NCI-H345 treated with DMSO at 0.1 percent for 48 hours (cell line): ENCODE results near the gene MT1B.
A peak's percentile ranks its signal among the peaks of the same experiment; 100 is the strongest.
"Not testable (repeated sequence)": the region's sequence is repeated elsewhere in the genome, so short reads cannot be mapped to it uniquely, and the experiment has no call there.

Experiments used
- DNase-seq: peaks from one replicate; lab custom pipeline; 2025; ENCODE audit not compliant: unreplicated experiment; lab: John Stamatoyannopoulos, UW

The MT1B gene

DNA sequence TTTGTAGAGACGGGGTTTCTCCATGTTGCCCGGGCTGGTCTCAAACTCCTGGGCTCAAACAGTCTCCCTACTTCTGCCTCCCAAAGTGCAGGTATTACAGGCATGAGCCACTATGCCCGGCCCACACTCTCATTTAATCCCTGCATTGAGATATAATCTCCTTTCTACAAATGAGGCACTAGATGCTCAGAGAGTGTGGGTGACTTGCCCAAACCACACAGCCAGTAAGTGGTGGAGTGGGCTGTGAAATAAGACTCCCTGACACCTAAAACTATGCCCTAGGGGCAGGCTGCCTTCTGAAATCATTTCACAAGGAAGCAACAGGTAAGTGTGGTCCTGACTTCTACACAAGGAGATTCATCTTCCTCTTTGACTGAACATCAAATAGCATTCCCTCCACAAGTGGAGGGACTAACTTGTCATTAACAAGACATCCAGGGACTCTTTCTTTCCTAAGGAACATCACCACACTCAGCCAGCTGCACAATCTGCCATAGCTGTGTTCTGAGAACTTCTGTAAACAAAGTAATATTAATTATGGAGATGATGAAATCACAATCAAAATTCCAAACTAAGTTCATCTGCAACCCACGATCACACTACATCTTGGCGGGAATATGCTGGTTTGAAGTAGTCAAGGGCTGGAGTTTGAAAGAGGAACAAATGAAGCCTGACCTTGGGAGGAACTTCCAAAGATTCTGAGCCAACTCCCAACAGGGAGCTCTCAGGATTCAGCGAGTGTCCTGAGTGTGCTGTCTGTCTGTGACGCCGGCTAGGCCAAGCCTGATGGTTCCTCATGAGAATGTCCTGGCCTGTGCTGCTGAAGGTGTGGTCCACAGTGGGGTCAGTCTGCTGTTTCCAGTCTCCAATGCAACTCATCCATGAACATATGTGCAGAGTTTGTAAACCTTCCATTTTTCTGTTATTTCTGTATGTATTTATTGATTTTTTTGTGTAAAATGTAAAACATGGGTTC, 13.9 kb downstream of the MT1B start:
- DNase-seq: not testable (repeated sequence)

DNA sequence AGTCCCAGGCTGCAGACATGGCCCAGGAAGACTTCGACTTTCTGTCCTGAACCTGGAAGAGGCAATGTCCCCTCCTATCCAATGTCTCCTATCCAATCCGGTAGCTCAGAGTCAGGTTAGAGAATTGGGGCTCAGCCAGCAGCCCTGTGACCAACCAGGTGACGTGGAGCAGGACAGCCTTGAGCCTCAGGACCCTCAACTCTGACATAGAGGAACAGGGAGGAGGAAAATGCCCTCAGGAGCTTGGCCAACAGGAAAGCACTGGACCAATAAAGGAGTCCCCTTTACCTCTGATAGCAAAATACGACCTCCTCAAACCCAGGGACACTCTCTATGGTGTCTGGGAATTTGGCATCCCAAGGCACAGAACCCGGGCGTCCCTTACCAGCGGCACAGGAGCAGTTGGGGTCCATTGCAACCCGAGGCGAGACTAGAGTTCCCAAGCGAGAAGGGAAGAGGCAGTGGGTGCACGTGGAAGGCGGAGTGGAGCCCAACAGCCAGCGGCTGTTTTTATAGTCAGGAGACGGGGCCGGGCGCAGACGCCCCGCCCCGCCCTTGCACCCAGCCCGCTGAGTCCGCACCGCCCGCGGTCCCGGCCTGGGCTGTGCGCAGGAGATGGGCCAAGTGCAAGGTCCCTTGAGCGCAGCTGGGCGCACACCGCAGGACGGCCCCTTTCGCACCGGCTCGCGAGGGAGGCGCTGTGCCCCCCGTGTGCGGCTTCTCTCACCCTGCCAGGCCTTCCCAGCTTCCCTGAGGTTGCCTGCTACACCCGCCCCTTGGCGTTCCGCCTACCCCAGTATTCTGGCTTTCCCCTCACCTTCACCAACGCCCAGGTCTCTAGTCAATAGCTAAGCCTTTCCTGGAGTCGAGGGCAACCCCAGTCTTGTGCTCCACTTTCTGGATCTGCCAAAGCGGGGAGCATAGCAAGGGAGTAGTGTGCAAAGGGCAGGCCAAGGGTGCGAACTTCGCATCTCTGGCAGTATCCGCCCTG, 16.2 kb downstream of the MT1B start, which contains the start of gene MT1G:
TSS of gene MT1G (minus strand) at position 485 of the 991 bp plus-strand sequence. CDS start at position 413, 72 bp downstream.
- no peak for DNase-seq

DNA sequence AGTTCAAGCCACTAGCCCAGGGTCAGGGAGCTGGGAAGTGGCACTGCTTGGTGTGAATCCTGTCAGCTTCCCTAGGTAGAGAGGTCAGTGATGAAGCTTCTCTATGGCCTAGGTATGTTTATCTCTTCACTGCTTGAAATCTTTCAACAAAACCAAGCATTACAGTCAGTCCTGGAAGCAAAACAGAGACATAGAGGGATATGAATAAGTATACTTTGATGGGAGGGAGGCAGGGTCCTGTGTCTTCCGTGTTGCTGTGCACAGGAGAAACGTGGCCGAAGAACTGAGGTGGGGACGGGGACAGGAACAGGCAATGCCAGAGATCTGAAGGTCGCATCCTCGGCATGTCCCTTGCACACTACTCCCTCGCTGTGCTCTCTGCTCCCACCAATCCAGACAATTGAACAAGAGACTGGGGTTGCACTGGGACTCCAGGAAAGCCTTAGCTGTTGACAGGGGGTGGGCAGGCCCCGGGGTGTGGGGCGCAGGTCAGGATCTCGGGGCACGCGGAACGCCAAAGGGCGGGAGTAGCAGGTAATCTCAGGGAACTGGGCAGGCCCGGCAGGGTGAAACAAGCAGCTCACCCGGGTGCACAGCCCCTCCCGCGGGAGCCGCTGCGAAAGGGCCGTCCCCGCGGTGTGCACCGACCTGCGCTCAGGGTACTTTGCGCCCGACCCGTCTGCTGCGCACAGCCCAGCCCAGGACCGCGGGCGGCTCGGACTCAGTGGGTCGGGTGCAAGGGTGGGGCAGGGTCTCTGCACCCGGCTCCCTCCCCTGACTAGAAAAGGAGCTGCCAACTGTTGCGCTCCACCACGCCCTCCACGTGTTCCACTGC, 17.5 kb downstream of the MT1B start, which contains the start of gene MT1H:
TSS of gene MT1H (plus strand) at position 810 of the 835 bp plus-strand sequence. CDS start 71 bp downstream, outside the sequence.
- no peak for DNase-seq

GRCh38 chr16:56669840-56670619, 18.3 kb downstream of the MT1B start:
- DNase-seq: no peak

GRCh38 chr16:56670620-56670934, 18.9 kb downstream of the MT1B start:
- DNase-seq: no peak

DNA sequence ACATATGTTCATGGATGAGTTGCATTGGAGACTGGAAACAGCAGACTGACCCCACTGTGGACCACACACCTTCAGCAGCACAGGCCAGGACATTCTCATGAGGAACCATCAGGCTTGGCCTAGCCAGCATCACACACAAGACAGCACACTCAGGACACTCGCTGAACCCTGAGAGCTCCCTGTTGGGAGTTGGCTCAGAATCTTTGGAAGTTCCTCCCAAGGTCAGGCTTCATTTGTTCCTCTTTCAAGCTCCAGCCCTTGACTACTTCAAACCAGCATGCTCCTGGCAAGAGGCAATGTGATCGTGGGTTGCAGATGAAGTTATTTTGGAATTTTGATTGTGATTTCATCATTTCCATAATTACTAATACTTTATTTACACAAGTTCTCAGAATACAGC, 20.0 kb downstream of the MT1B start:
- not testable (repeated sequence) for DNase-seq

GRCh38 chr16:56672171-56672570, 20.5 kb downstream of the MT1B start:
- DNase-seq: not testable (repeated sequence)

DNA sequence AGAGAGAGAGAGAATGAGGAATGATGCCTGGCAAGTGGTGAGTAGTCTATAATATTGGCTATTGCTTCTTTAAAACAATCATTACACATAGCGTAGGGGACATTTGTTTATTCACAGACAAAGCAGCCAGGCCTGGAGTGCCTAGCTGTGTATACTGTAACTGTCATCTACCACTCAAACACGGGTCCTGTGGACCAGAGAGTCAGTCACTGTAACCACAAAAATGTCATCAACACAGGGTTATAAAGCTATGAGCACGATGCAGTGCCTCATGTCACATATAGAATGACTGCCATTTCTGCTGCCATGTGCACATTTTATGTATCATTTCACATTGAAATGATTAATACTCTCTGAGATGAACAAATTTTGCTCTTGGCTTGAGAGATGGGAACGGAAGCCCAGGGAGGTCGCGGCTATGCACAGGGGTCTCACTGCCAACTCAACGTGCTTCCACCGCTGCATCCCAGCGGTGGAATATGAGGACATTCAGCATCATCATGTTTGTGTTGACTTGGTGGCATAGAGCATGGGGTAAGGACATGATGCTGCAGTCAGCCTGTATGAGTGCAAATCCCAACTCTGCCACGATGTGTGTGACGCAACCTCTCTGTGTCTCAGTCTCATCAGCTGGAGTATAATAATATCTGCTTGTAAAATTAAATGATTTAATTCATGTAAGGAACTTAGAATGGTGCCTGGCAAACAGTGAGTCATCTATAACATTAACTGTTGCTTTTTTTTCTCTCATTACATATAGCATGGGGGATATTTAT, 21.3 kb downstream of the MT1B start:
- no peak for DNase-seq

DNA sequence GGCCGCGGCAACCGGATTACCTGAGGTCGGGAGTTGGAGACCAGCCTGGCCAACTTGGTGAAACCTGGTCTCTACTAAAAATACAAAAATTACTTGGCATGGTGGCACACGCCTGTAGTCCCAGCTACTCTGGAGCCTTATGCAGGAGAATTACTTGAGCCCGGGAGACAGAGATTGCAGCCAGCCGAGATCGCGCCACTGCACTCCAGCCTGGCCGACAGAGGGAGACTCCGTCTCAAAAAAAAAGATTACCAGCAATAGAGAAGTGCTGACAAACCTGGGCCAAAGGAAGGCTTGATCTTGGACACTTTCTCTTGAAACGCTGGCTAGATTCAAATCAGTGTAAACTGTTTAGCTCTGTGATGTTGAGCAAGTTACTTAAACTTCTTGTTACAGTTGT, 22.2 kb downstream of the MT1B start:
- no peak for DNase-seq

- not testable (repeated sequence) for DNase-seq
These were observed 22.9 kb downstream of the MT1B start for GRCh38 chr16:56674570-56674969.

DNA sequence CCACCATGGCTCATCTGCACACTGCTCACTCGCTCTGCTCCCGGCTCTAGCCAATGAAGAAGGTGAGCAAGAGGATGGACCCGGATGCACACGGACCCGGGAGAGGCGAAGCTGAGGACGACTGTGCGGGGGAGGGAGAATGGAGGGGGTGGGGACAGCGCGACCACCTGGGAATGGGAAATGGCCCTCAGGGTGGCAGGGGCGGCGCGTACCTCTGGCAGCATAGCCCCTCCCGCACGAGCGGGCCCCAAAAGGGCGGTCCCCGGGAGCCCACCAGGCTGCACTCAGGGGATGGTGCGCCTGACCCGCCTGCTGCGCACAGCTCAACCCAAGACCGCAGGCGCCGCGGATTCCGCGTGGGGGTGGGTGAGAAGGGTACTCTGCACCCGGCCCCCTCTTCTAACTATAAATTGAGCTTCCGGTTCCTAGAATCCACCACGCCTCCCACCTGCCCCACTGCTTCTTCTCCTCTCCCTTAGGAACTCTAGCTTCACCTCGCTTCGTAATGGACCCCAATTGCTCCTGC, 24.1 kb downstream of the MT1B start:
- DNase-seq: no peak

DNA sequence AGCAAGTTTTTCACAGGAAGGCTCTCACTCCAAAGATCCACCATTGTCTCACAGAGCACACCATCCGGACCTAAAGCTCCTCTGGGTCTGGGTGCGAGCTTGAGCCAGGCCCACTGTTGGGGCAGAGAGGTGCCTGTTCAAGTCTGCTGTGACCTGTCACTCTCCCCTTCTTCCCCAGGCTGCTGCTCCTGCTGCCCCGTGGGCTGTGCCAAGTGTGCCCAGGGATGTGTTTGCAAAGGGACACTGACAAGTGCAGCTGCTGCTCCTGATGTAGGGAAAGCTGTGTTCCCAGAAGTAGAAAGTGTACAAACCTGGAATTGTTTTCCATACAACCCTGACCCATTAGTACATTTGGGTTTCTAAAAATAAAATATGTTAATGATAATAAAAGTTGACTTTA, 25.8 kb downstream of the MT1B start:
- DNase-seq: no peak

- DNase-seq: no peak
These were observed 27.5 kb downstream of the MT1B start for GRCh38 chr16:56679078-56679730.

DNA sequence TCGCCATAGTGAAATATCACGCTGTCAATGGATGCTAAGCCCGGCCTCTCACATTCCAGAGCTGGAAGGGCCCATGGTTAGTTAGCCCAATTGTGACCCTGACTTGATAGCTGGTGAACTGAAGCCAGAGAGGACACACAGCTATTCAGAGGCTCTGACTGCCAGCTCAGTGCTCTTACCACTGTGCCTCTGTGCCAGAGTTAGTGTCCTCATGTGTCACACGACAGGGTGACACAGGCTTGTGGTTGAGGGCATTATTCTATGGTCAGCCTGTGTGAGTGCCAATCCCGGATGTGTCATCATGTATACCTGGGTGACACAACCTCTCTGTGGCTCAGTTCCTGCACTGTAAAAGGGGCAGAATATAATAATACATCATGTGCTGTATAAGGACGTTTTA, 28.1 kb downstream of the MT1B start:
- no peak for DNase-seq

DNA sequence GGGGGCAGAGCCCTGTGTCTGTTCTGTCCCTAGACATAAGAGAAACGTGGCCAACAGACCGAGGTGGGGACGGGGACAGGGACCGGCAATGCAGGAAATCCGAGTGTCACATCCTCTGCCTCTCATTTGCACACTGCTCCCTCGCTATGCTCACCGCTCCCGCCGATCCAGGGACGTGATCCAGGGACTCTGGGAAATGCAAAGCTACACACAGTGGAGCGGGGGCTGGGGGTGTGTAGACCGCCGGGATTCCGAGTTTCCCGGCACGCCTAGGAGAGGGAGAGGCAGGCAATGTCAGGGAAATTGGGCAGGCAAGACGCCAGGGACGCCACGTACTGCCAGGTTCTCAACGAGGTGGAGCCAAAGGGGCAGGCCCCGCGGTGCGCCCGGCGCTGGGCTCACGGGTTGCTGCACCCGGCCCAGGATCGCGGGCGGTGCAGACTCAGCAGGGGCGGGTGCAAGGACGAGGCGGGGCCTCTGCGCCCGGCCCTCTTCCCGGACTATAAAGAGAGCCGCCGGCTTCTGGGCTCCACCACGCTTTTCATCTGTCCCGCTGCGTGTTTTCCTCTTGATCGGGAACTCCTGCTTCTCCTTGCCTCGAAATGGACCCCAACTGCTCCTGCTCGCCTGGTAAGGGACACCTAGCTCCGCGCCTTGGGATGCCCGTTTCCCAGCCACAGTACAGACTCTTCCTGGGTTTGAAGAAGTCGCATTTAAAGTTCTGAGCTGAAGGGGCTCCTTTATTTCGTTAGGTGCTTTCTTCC, 30.4 kb downstream of the MT1B start, which contains the start of gene MT1X:
TSS of gene MT1X (plus strand) at position 532 of the 764 bp plus-strand sequence. CDS start at position 603, 71 bp downstream.
- DNase-seq: peak; percentile 66

DNA sequence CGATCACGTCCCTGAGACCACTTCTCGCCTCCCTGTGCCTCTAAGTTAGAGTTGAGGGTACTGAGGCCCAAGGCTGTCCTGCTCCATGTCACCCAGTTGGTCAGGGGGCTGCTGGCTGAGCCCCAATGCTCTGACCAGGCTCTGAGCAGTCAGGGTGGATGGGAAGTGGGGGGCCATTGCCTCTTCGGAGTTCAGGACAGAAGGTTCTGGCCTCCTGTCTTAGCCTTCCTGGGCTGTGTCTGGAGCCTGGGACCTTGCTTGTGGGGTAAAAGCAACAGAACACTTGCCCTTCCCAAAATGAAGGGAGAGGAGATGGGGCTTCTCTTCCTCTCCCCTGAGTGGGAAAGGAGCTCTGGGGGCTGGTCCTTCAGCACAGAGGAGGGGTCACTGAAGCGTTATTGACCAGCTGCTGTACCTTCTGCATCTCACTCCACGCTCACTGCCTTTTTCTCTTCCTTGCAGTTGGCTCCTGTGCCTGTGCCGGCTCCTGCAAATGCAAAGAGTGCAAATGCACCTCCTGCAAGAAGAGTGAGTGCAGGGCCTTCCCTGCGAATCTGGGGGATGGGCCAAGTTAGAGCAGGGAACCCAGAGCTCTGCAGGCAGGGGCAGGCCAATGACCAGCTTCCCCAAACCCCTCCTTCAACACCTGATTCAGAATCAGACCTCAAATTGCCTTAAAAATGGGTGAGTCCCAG, 31.2 kb downstream of the MT1B start:
- no peak for DNase-seq
